NCI-H226 (cell line): ENCODE measurements around the gene C22orf31.

Source experiments
- DNase-seq: peaks from one replicate; pipeline ENCODE4 v3.0.0-alpha.2; 2015

C22orf31 gene

GRCh38 chr22:29023172-29023796, 38.3 kb downstream of the C22orf31 start:
- no peak for DNase-seq

DNA sequence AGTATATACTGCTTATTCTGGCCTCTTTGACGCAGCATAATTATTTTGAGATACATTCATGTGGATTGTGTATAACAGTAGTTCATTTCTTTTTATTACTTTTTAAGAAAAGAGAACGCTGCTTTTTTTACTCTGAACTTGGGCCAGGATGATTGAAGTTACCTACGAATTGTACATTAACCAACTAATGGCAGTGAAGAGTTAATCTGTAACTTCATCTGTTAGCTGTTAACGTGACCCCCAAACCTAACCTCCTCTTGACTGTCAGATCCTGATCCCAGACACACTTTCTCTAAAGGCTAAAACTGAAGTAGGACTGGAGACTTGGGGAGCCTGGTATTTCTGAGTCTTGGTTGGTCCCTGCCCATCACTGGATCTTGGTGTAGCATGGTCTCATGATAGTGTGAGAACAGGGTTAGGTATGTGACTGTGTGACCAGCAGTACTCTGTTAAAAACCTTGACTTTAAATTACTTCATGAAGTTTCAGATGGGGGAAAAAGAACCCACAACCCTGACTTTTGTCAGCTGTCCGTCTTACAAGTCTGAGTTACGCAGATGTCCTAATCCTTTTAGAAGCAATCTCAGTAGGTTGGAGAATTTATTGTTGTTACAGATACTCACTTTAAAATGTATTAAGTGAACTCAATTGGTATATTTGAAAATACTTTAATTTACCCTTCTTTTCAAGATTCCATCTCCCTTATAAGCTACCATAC, 39.4 kb downstream of the C22orf31 start:
- DNase-seq = no peak

DNA sequence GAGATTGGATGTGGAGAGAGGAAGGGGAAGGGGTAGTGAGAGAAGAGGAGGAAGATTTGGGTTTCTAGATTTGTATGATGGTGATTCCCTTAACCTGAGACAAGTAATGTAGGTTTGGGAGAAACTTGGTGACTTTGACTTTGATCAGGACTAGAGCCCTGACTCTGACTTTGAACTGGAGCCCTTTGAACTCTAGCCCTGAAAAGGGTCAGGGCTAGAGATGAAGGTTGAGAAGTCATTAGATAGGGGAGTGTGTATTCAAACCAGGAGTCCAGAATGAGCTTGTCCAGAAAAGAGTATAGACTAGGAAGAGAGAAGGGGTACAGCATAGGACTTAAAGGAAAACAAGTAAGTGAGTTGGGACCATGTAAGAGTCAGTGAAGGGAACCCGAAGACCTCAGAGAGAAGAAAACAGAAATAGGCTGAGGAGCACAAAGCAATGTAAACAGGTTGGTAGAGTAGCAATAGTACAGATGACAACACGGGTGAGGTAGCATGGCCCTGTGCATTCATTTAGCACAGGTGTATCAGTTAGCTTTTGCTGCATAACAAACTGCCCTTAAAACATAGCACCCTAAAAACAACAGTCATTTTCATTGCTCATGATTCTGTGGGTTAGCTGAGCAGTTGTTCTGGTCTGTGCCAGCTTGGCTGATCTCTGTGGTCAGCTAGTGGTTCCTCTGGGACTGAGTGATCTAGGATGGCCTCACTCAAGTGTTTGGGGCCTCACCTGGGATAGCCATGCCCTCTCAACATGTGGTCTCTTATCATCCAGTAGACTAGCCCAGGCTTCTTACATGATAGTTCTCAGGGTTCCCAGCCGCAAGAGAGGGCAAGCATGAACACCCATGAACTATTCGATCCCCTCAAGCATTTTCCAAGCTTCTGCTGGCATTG, 43.1 kb downstream of the C22orf31 start:
- no peak for DNase-seq

GRCh38 chr22:29016067-29016938, 45.3 kb downstream of the C22orf31 start:
- DNase-seq = no peak

- no peak for DNase-seq
These were observed 46.9 kb downstream of the C22orf31 start for GRCh38 chr22:29014773-29015172.

GRCh38 chr22:29014293-29014692, 47.3 kb downstream of the C22orf31 start:
- DNase-seq = no peak

DNA sequence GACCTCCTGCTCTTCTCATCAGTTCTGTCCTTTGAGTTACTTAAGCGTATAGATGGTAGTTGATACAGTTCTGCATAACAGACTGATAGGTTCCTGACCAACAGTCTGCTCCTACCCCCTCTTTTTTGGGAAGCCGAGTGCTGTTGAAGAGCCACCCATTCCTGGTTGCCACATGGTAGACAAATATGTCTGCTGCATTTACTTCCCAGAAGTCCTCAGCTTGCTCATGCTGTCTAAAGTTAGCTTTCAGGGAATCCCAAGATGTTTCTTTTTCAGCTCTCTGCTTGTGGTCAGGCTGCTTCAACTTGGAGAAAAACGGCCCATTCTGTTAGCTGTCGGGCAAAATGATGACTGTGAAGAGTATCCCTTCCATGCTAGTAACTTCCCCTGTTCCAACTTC, 48.7 kb downstream of the C22orf31 start:
- no peak for DNase-seq

DNA sequence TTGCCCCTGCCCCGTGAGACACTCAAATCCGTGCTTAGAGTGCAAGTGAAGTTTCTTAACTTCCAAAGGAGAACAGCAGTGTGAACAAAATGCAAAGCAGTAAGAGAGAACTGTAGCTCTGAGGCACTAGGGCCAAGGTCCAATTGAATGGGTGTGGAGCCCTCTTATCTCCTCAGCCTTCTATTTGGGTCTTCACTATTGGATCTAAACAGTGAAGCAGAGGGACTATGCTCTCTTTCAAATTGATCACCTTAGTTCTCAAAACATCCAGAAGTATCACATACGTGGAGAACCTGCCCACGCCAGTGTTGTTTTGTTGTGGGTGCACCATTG, 49.6 kb downstream of the C22orf31 start:
- no peak for DNase-seq

GRCh38 chr22:29011240-29012100, 50.2 kb downstream of the C22orf31 start:
- no peak for DNase-seq

DNA sequence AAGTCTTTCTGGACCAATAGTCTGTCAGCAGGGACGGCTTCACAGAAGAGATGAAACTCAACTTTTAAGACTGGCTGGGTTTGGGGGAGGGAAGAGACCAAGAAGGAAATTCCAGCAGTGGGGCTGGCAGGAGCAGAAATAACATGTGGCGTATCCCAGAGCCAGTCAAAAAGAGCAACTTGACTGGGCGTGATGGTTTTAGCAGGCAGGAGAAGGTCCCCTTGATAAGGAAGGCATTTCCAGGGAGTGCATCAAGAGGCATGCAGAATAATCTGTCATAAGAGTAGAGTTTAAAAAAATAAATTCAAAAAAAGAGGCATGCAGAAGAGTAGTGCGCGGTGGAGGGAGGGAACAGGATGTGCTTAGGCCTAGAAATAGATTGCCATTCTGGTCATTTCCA, 52.5 kb downstream of the C22orf31 start:
- peak; percentile 46 for DNase-seq
